Measurements from ENCODE around the gene SPATA19.

Gene SPATA19

GRCh38 chr11:133844217-133844616, 1.1 kb downstream of the SPATA19 start:
- H3K36me3 Mint-ChIP-seq, result no peaks in the 10 kb centered on the region
- H3K4me1 Mint-ChIP-seq, result no peaks in the 10 kb centered on the region
- H3K27me3 Mint-ChIP-seq, result no peaks in the 10 kb centered on the region
- H3K9me3 Mint-ChIP-seq, result peaks cover 12% of the 10 kb centered on the region
- no peak overlapping the region for H3K4me3 Mint-ChIP-seq
- H3K27ac Mint-ChIP-seq, result no peak overlapping the region
- ATAC-seq, result peak; percentile 31

GRCh38 chr11:133843454-133843987, 1.8 kb downstream of the SPATA19 start:
- Mint-ChIP-seq H3K4me3 (no peak overlapping the region), H3K9me3 (peaks cover 12% of the 10 kb centered on the region), H3K36me3 (no peaks in the 10 kb centered on the region), H3K27me3 (no peaks in the 10 kb centered on the region), H3K4me1 (no peaks in the 10 kb centered on the region), H3K27ac (no peak overlapping the region)
- no peak for ATAC-seq

- Mint-ChIP-seq H3K4me1 (no peaks in the 10 kb centered on the region), H3K36me3 (no peaks in the 10 kb centered on the region), H3K27me3 (no peaks in the 10 kb centered on the region), H3K9me3 (peaks cover 11% of the 10 kb centered on the region), H3K4me3 (no peak overlapping the region), H3K27ac (no peak overlapping the region)
- no peak for ATAC-seq
Measured at GRCh38 chr11:133842730-133843129, 2.6 kb downstream of the SPATA19 start.

GRCh38 chr11:133842053-133842452, 3.3 kb downstream of the SPATA19 start:
- Mint-ChIP-seq H3K36me3 (no peaks in the 10 kb centered on the region), H3K4me1 (no peaks in the 10 kb centered on the region), H3K4me3 (no peak overlapping the region), H3K27me3 (no peaks in the 10 kb centered on the region), H3K27ac (no peak overlapping the region), H3K9me3 (peaks cover 13% of the 10 kb centered on the region)
- ATAC-seq, result peak; percentile 34

- no peak overlapping the region for H3K4me3 Mint-ChIP-seq
- H3K36me3 Mint-ChIP-seq, result no peaks in the 10 kb centered on the region
- peaks cover 2% of the 10 kb centered on the region for H3K27me3 Mint-ChIP-seq
- ATAC-seq, result no peak
- no peak overlapping the region for H3K27ac Mint-ChIP-seq
- H3K4me1 Mint-ChIP-seq, result no peaks in the 10 kb centered on the region
- peaks cover 11% of the 10 kb centered on the region for H3K9me3 Mint-ChIP-seq
Measured at GRCh38 chr11:133841279-133842043, 3.9 kb downstream of the SPATA19 start.

- Mint-ChIP-seq H3K36me3 (no peaks in the 10 kb centered on the region), H3K27me3 (peaks cover 12% of the 10 kb centered on the region), H3K9me3 (peaks cover 11% of the 10 kb centered on the region), H3K27ac (no peak overlapping the region), H3K4me1 (no peaks in the 10 kb centered on the region), H3K4me3 (no peak overlapping the region)
- ATAC-seq, result no peak
Measured at GRCh38 chr11:133840479-133840941, 4.8 kb downstream of the SPATA19 start.

GRCh38 chr11:133835593-133836548, 9.4 kb downstream of the SPATA19 start:
- Mint-ChIP-seq H3K4me3 (no peak overlapping the region), H3K9me3 (peaks cover 8% of the 10 kb centered on the region), H3K4me1 (no peaks in the 10 kb centered on the region), H3K36me3 (no peaks in the 10 kb centered on the region), H3K27ac (no peak overlapping the region), H3K27me3 (peaks cover 21% of the 10 kb centered on the region)
- ATAC-seq, result no peak

GRCh38 chr11:133834682-133835592, 10.4 kb downstream of the SPATA19 start:
- Mint-ChIP-seq H3K36me3 (no peaks in the 10 kb centered on the region), H3K4me3 (no peak overlapping the region), H3K27me3 (peaks cover 21% of the 10 kb centered on the region), H3K27ac (no peak overlapping the region), H3K9me3 (peaks cover 8% of the 10 kb centered on the region), H3K4me1 (no peaks in the 10 kb centered on the region)
- no peak for ATAC-seq

GRCh38 chr11:133833898-133834681, 11.2 kb downstream of the SPATA19 start:
- Mint-ChIP-seq H3K27me3 (peaks cover 21% of the 10 kb centered on the region), H3K27ac (no peak overlapping the region), H3K36me3 (no peaks in the 10 kb centered on the region), H3K4me3 (no peak overlapping the region), H3K9me3 (peaks cover 8% of the 10 kb centered on the region), H3K4me1 (no peaks in the 10 kb centered on the region)
- no peak for ATAC-seq

- Mint-ChIP-seq H3K27me3 (peaks cover 21% of the 10 kb centered on the region), H3K4me1 (no peaks in the 10 kb centered on the region), H3K9me3 (peaks cover 8% of the 10 kb centered on the region), H3K4me3 (no peak overlapping the region), H3K36me3 (no peaks in the 10 kb centered on the region), H3K27ac (no peak overlapping the region)
- ATAC-seq, result peak; percentile 71
Measured at GRCh38 chr11:133832991-133833897, 12.1 kb downstream of the SPATA19 start.

- Mint-ChIP-seq H3K9me3 (no peaks in the 10 kb centered on the region), H3K4me1 (no peaks in the 10 kb centered on the region), H3K36me3 (no peaks in the 10 kb centered on the region), H3K4me3 (no peak overlapping the region), H3K27me3 (peaks cover 21% of the 10 kb centered on the region), H3K27ac (no peak overlapping the region)
- no peak for ATAC-seq
Measured at GRCh38 chr11:133832096-133832990, 13.0 kb downstream of the SPATA19 start.
